ENCODE results near the gene COLEC12. TPM values are rescaled to one million over a fixed set of nuclear protein-coding genes. Genes with fewer than 3 reads are reported as not detected.

COLEC12 gene
- total RNA-seq, 1 donor from 2014 or later: 11.6 TPM

- Histone ChIP-seq H3K79me2 (ENCODE audit: insufficient read depth, low read length) (no peaks in the 10 kb centered on the region), H3K27me3 (ENCODE audit: insufficient read depth, low read length) (no peaks in the 10 kb centered on the region), H3K4me3 (ENCODE audit: insufficient read depth, low read depth, low read length) (no peak overlapping the region), H3K27ac (ENCODE audit: low read depth, low read length) (peak overlapping the region; percentile 24), H3K4me1 (ENCODE audit: insufficient read depth, low read length) (peaks cover 13% of the 10 kb centered on the region), H2AFZ (ENCODE audit: low read depth, low read length) (no peak overlapping the region), H4K20me1 (ENCODE audit: insufficient read depth, low read length) (no peaks in the 10 kb centered on the region), H3K4me2 (ENCODE audit: low read length) (peak overlapping the region; percentile 61), H3K9ac (ENCODE audit: low read length) (no peak overlapping the region), H3K36me3 (ENCODE audit: insufficient read depth, low read length) (no peaks in the 10 kb centered on the region), H3K9me3 (ENCODE audit: insufficient read depth, low read depth, low read length) (no peaks in the 10 kb centered on the region)
- Mint-ChIP-seq H3K27me3 (ENCODE audit: low read depth, unreplicated experiment) (no peaks in the 10 kb centered on the region), H3K4me1 (ENCODE audit: low read depth, unreplicated experiment) (peaks cover 5% of the 10 kb centered on the region), H3K4me3 (ENCODE audit: unreplicated experiment) (no peak overlapping the region), H3K36me3 (ENCODE audit: low read depth, unreplicated experiment) (no peaks in the 10 kb centered on the region), H3K27ac (ENCODE audit: unreplicated experiment) (no peak overlapping the region), H3K9me3 (ENCODE audit: unreplicated experiment) (no peaks in the 10 kb centered on the region)
- FAIRE-seq (no peak), DNase-seq (ENCODE audit: low read depth) (peak; percentile 81)
- TF ChIP-seq EZH2 (IDR thresholded peaks at IDR 0.05; ENCODE audit: insufficient read depth, low read length): no peak
- no peak for TF ChIP-seq CTCF (IDR thresholded peaks at IDR 0.05; ENCODE audit: insufficient read depth, low read depth, low read length)
These were observed 24.7 kb upstream of the COLEC12 start for GRCh38 chr18:525036-525797.

DNA sequence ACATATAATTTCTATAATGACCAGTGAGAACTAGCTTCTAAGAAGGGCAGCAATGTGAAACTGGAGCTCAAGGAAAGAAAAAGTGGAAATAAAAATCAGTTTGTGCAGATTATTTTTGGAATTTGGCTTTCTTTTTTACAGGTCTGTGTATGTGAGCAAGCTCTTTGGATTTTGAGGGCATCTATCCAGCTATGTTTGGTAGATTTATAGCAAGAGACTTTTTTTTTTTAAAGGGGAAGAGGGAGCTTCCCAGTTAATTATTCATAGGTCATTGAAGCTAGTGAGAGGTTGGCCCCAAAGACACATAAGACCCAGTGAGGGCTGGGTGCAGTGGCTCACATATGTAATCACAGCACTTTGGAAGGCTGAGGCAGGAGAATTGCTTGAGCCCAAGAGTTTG is 24.0 kb upstream of the COLEC12 start:
- no peak overlapping the region for H3K4me3 Mint-ChIP-seq (ENCODE audit: unreplicated experiment)
- H3K27ac ChIP-seq (ENCODE audit: low read depth, low read length): no peak overlapping the region
- no peaks in the 10 kb centered on the region for H3K79me2 ChIP-seq (ENCODE audit: insufficient read depth, low read length)
- no peaks in the 10 kb centered on the region for H4K20me1 ChIP-seq (ENCODE audit: insufficient read depth, low read length)
- H3K27me3 ChIP-seq (ENCODE audit: insufficient read depth, low read length): no peaks in the 10 kb centered on the region
- no peaks in the 10 kb centered on the region for H3K36me3 Mint-ChIP-seq (ENCODE audit: low read depth, unreplicated experiment)
- TF ChIP-seq EZH2 (IDR thresholded peaks at IDR 0.05; ENCODE audit: insufficient read depth, low read length) (no peak), CTCF (IDR thresholded peaks at IDR 0.05; ENCODE audit: insufficient read depth, low read depth, low read length) (no peak)
- peaks cover 13% of the 10 kb centered on the region for H3K4me1 ChIP-seq (ENCODE audit: insufficient read depth, low read length)
- DNase-seq (ENCODE audit: low read depth) (peak; percentile 80), FAIRE-seq (peak; percentile 59)
- H3K4me1 Mint-ChIP-seq (ENCODE audit: low read depth, unreplicated experiment): peaks cover 5% of the 10 kb centered on the region
- no peak overlapping the region for H3K9ac ChIP-seq (ENCODE audit: low read length)
- no peak overlapping the region for H3K4me3 ChIP-seq (ENCODE audit: insufficient read depth, low read depth, low read length)
- H3K4me2 ChIP-seq (ENCODE audit: low read length): peak overlapping the region; percentile 61
- no peaks in the 10 kb centered on the region for H3K9me3 Mint-ChIP-seq (ENCODE audit: unreplicated experiment)
- H3K9me3 ChIP-seq (ENCODE audit: insufficient read depth, low read depth, low read length): no peaks in the 10 kb centered on the region
- H3K27me3 Mint-ChIP-seq (ENCODE audit: low read depth, unreplicated experiment): no peaks in the 10 kb centered on the region
- no peaks in the 10 kb centered on the region for H3K36me3 ChIP-seq (ENCODE audit: insufficient read depth, low read length)
- no peak overlapping the region for H2AFZ ChIP-seq (ENCODE audit: low read depth, low read length)
- H3K27ac Mint-ChIP-seq (ENCODE audit: unreplicated experiment): no peak overlapping the region

GRCh38 chr18:523561-523960 is 23.1 kb upstream of the COLEC12 start:
- no peaks in the 10 kb centered on the region for H4K20me1 ChIP-seq (ENCODE audit: insufficient read depth, low read length)
- TF ChIP-seq EZH2 (IDR thresholded peaks at IDR 0.05; ENCODE audit: insufficient read depth, low read length) (no peak), CTCF (IDR thresholded peaks at IDR 0.05; ENCODE audit: insufficient read depth, low read depth, low read length) (no peak)
- H3K36me3 Mint-ChIP-seq (ENCODE audit: low read depth, unreplicated experiment): no peaks in the 10 kb centered on the region
- FAIRE-seq (no peak), DNase-seq (ENCODE audit: low read depth) (no peak)
- no peaks in the 10 kb centered on the region for H3K27me3 Mint-ChIP-seq (ENCODE audit: low read depth, unreplicated experiment)
- no peak overlapping the region for H3K27ac ChIP-seq (ENCODE audit: low read depth, low read length)
- H3K4me2 ChIP-seq (ENCODE audit: low read length): no peak overlapping the region
- H2AFZ ChIP-seq (ENCODE audit: low read depth, low read length): no peak overlapping the region
- H3K79me2 ChIP-seq (ENCODE audit: insufficient read depth, low read length): no peaks in the 10 kb centered on the region
- peaks cover 17% of the 10 kb centered on the region for H3K4me1 ChIP-seq (ENCODE audit: insufficient read depth, low read length)
- H3K4me3 ChIP-seq (ENCODE audit: insufficient read depth, low read depth, low read length): no peak overlapping the region
- H3K9me3 ChIP-seq (ENCODE audit: insufficient read depth, low read depth, low read length): no peaks in the 10 kb centered on the region
- peaks cover 12% of the 10 kb centered on the region for H3K4me1 Mint-ChIP-seq (ENCODE audit: low read depth, unreplicated experiment)
- no peaks in the 10 kb centered on the region for H3K36me3 ChIP-seq (ENCODE audit: insufficient read depth, low read length)
- H3K9ac ChIP-seq (ENCODE audit: low read length): no peak overlapping the region
- H3K27ac Mint-ChIP-seq (ENCODE audit: unreplicated experiment): no peak overlapping the region
- H3K9me3 Mint-ChIP-seq (ENCODE audit: unreplicated experiment): no peaks in the 10 kb centered on the region
- no peaks in the 10 kb centered on the region for H3K27me3 ChIP-seq (ENCODE audit: insufficient read depth, low read length)
- no peak overlapping the region for H3K4me3 Mint-ChIP-seq (ENCODE audit: unreplicated experiment)
